ENCODE data around the gene PCDH9. TPM values are rescaled to one million over a fixed set of nuclear protein-coding genes. Genes with fewer than 3 reads are reported as not detected.

Gene PCDH9
- total and polyA plus RNA-seq, 2 experiments from 2014 or later: 0.31 to 0.52 TPM

GRCh38 chr13:67143544-67144115 is 86.5 kb downstream of the PCDH9 start:
- Histone ChIP-seq H3K27ac (ENCODE audit: low read depth) (no peak overlapping the region), H3K9me2 (ENCODE audit: insufficient read depth) (no peaks in the 10 kb centered on the region), H3F3A (replicated peaks; ENCODE audit: low read depth) (no peaks in the 10 kb centered on the region), H2AFZ (peak overlapping the region; percentile 12; the same call in 1 of the 2 replicates), H4K20me1 (replicated peaks; ENCODE audit: insufficient read depth) (no peaks in the 10 kb centered on the region), H3K79me2 (replicated peaks; ENCODE audit: insufficient read depth) (no peaks in the 10 kb centered on the region), H3K4me3 (no peak overlapping the region), H3K4me2 (no peak overlapping the region), H3K36me3 (ENCODE audit: insufficient read depth) (no peaks in the 10 kb centered on the region), H3K27me3 (ENCODE audit: insufficient read depth) (no peaks in the 10 kb centered on the region), H3K4me1 (ENCODE audit: insufficient read depth) (peaks cover 14% of the 10 kb centered on the region)
- DNase-seq (ENCODE audit: low spot score) (peak; percentile 11), ATAC-seq (peak; percentile 53)
- Mint-ChIP-seq H3K9me3 (no peaks in the 10 kb centered on the region), H3K27me3 (ENCODE audit: insufficient read depth, low read depth, poor library complexity) (no peaks in the 10 kb centered on the region), H3K4me1 (peaks cover 27% of the 10 kb centered on the region), H3K36me3 (ENCODE audit: low read depth) (no peaks in the 10 kb centered on the region), H3K27ac (peak overlapping the region; percentile 36), H3K4me3 (no peak overlapping the region)
- TF ChIP-seq NANOG (IDR thresholded peaks at IDR 0.05; ENCODE audit: borderline replicate concordance): no peak
- no peak for TF ChIP-seq CTCF (conservative IDR thresholded peaks at IDR 0.05; ENCODE audit: low read depth in 2 of 2)
- no peak for TF ChIP-seq JUNB (IDR thresholded peaks at IDR 0.05; ENCODE audit: unreplicated experiment)
- TF ChIP-seq REST (IDR thresholded peaks at IDR 0.05; ENCODE audit: unreplicated experiment): no peak
- no peak for TF ChIP-seq ETS1 (IDR thresholded peaks at IDR 0.05)
- no peak for TF ChIP-seq ZNF462 (CRISPR knock-in tag; IDR thresholded peaks at IDR 0.05)
- no peak for TF ChIP-seq ZNF331 (CRISPR knock-in tag; IDR thresholded peaks at IDR 0.05; ENCODE audit: low read depth)
- TF ChIP-seq EZH2phosphoT487 (IDR thresholded peaks at IDR 0.05; ENCODE audit: unreplicated experiment): no peak
- no peak for TF ChIP-seq CREB1 (CRISPR knock-in tag; IDR thresholded peaks at IDR 0.05; ENCODE audit: low read depth)

Data from GM23338 (cell line).